ENCODE measurements around the gene SYP.
"Not testable (repeated sequence)": the region's sequence is repeated elsewhere in the genome, so short reads cannot be mapped to it uniquely, and the experiment has no call there.

Gene SYP

GRCh38 chrX:49166914-49167739, 32.9 kb downstream of the SYP start:
- peak; percentile 45 for DNase-seq (ENCODE audit: low spot score)

GRCh38 chrX:49165901-49166881, 33.8 kb downstream of the SYP start:
- peak; percentile 63 for DNase-seq (ENCODE audit: low spot score)

- no peak for DNase-seq (ENCODE audit: low spot score)
Observed at GRCh38 chrX:49164589-49165360, 35.2 kb downstream of the SYP start.

- peak; percentile 76 for DNase-seq (ENCODE audit: low spot score)
Observed at GRCh38 chrX:49163555-49164419, 36.2 kb downstream of the SYP start.

- no peak for DNase-seq (ENCODE audit: low spot score)
Observed at GRCh38 chrX:49162620-49163019, 37.4 kb downstream of the SYP start, which contains the start of gene MAGIX. Gene MAGIX (plus strand): TSS chrX:49162758. CDS start chrX:49162890, 132 bp downstream.

GRCh38 chrX:49161632-49162031, 38.4 kb downstream of the SYP start:
- DNase-seq (ENCODE audit: low spot score), result no peak

GRCh38 chrX:49160908-49161307, 39.1 kb downstream of the SYP start:
- DNase-seq (ENCODE audit: low spot score), result no peak

GRCh38 chrX:49157194-49157593, 42.8 kb downstream of the SYP start:
- DNase-seq (ENCODE audit: low spot score), result no peak

GRCh38 chrX:49155900-49156837, 43.8 kb downstream of the SYP start:
- DNase-seq (ENCODE audit: low spot score), result peak; percentile 87

GRCh38 chrX:49155243-49155899, 44.6 kb downstream of the SYP start:
- DNase-seq (ENCODE audit: low spot score), result peak; percentile 37

GRCh38 chrX:49153467-49153866, 46.5 kb downstream of the SYP start:
- no peak for DNase-seq (ENCODE audit: low spot score)

GRCh38 chrX:49149291-49149690, 50.7 kb downstream of the SYP start:
- DNase-seq (ENCODE audit: low spot score), result not testable (repeated sequence)

- DNase-seq (ENCODE audit: low spot score), result not testable (repeated sequence)
Observed at GRCh38 chrX:49148390-49149100, 51.4 kb downstream of the SYP start.

- no peak for DNase-seq (ENCODE audit: low spot score)
Observed at GRCh38 chrX:49147936-49148335, 52.1 kb downstream of the SYP start.

- no peak for DNase-seq (ENCODE audit: low spot score)
Observed at GRCh38 chrX:49147282-49147681, 52.7 kb downstream of the SYP start.

GRCh38 chrX:49143154-49143553, 56.8 kb downstream of the SYP start:
- not testable (repeated sequence) for DNase-seq (ENCODE audit: low spot score)

- DNase-seq (ENCODE audit: low spot score), result not testable (repeated sequence)
Observed at GRCh38 chrX:49142264-49142663, 57.7 kb downstream of the SYP start.

- no peak for DNase-seq (ENCODE audit: low spot score)
Observed at GRCh38 chrX:49139713-49140112, 60.3 kb downstream of the SYP start.
